ENCODE results near the gene CSNK1G3. TPM values are rescaled to one million over a fixed set of nuclear protein-coding genes. Genes with fewer than 3 reads are reported as not detected.

Gene CSNK1G3
- total RNA-seq, 4 donors from 2014 or later, result 14.6 to 23.2 (median 21.5) TPM

- in situ Hi-C loops (cut with MboI; ENCODE audit: low sequenced_read_pairs in 4 of 4), result no loop called here
- TF ChIP-seq POLR2A (IDR thresholded peaks at IDR 0.05) (no peak), CTCF (IDR thresholded peaks at IDR 0.05 in 4 of 5, conservative IDR thresholded peaks at IDR 0.05 in 1 of 5) (no peak)
- no peaks in the 10 kb centered on the region for H3K27me3 ChIP-seq
- no peak for DNase-seq
- no peak overlapping the region for H3K4me3 ChIP-seq
- H3K36me3 ChIP-seq, result no peaks in the 10 kb centered on the region
- peak; percentile 53 to 63 for ATAC-seq
- intact Hi-C loops (cut with DNase I; ENCODE audit: low total_unique reads), result no loop called here
- no peaks in the 10 kb centered on the region for H3K4me1 ChIP-seq
- no peaks in the 10 kb centered on the region for H3K9me3 ChIP-seq
- no peak overlapping the region for H3K27ac ChIP-seq
Observed at GRCh38 chr5:123476731-123477130, 35.2 kb upstream of the CSNK1G3 start.

- intact Hi-C loops (cut with DNase I; ENCODE audit: low total_unique reads) (no loop called here), in situ Hi-C loops (cut with MboI; ENCODE audit: low sequenced_read_pairs in 4 of 4) (no loop called here)
- ATAC-seq (no peak), DNase-seq (no peak)
- Histone ChIP-seq H3K4me3 (no peak overlapping the region), H3K9me3 (no peaks in the 10 kb centered on the region), H3K27ac (no peak overlapping the region), H3K4me1 (no peaks in the 10 kb centered on the region), H3K27me3 (no peaks in the 10 kb centered on the region), H3K36me3 (no peaks in the 10 kb centered on the region)
- no peak for TF ChIP-seq CTCF (IDR thresholded peaks at IDR 0.05 in 4 of 5, conservative IDR thresholded peaks at IDR 0.05 in 1 of 5)
- no peak for TF ChIP-seq POLR2A (IDR thresholded peaks at IDR 0.05)
Observed at GRCh38 chr5:123478546-123478945, 33.4 kb upstream of the CSNK1G3 start.

GRCh38 chr5:123482258-123482657 is 29.7 kb upstream of the CSNK1G3 start:
- ATAC-seq, result no peak
- no peaks in the 10 kb centered on the region for H3K27me3 ChIP-seq
- H3K36me3 ChIP-seq, result no peaks in the 10 kb centered on the region
- no peak overlapping the region for H3K27ac ChIP-seq
- in situ Hi-C loops (cut with MboI; ENCODE audit: low sequenced_read_pairs in 4 of 4) (no loop called here), intact Hi-C loops (cut with DNase I; ENCODE audit: low total_unique reads) (no loop called here)
- no peaks in the 10 kb centered on the region for H3K4me1 ChIP-seq
- TF ChIP-seq CTCF (IDR thresholded peaks at IDR 0.05 in 4 of 5, conservative IDR thresholded peaks at IDR 0.05 in 1 of 5), result no peak
- no peak for TF ChIP-seq POLR2A (IDR thresholded peaks at IDR 0.05)
- no peak for DNase-seq
- H3K4me3 ChIP-seq, result no peak overlapping the region
- H3K9me3 ChIP-seq, result no peaks in the 10 kb centered on the region

GRCh38 chr5:123483446-123484077 is 28.4 kb upstream of the CSNK1G3 start:
- Histone ChIP-seq H3K36me3 (no peaks in the 10 kb centered on the region), H3K27ac (no peak overlapping the region), H3K4me3 (no peak overlapping the region), H3K9me3 (no peaks in the 10 kb centered on the region), H3K27me3 (no peaks in the 10 kb centered on the region), H3K4me1 (no peaks in the 10 kb centered on the region)
- in situ Hi-C loops (cut with MboI; ENCODE audit: low sequenced_read_pairs in 4 of 4) (no loop called here), intact Hi-C loops (cut with DNase I; ENCODE audit: low total_unique reads) (no loop called here)
- DNase-seq (no peak), ATAC-seq (no peak)
- TF ChIP-seq CTCF (IDR thresholded peaks at IDR 0.05 in 4 of 5, conservative IDR thresholded peaks at IDR 0.05 in 1 of 5) (no peak), POLR2A (IDR thresholded peaks at IDR 0.05) (no peak)

GRCh38 chr5:123485275-123485674 is 26.7 kb upstream of the CSNK1G3 start:
- ATAC-seq (no peak), DNase-seq (no peak)
- no peak for TF ChIP-seq POLR2A (IDR thresholded peaks at IDR 0.05)
- TF ChIP-seq CTCF (IDR thresholded peaks at IDR 0.05 in 4 of 5, conservative IDR thresholded peaks at IDR 0.05 in 1 of 5), result no peak
- in situ Hi-C loops (cut with MboI; ENCODE audit: low sequenced_read_pairs in 4 of 4), result no loop called here
- H3K4me1 ChIP-seq, result no peaks in the 10 kb centered on the region
- H3K27me3 ChIP-seq, result no peaks in the 10 kb centered on the region
- no peaks in the 10 kb centered on the region for H3K36me3 ChIP-seq
- no peak overlapping the region for H3K4me3 ChIP-seq
- no peaks in the 10 kb centered on the region for H3K9me3 ChIP-seq
- no peak overlapping the region for H3K27ac ChIP-seq
- intact Hi-C loops (cut with DNase I; ENCODE audit: low total_unique reads), result no loop called here

Measured in gastrocnemius medialis (tissue), 4 donors.